AG10803 (cell line): ENCODE results near the gene KLF17.

Experiments
- DNase-seq: peaks from one replicate; pipeline ENCODE4 v3.0.0; 2010; ENCODE audit warnings: low read depth
- H3K4me3 ChIP-seq: 2 replicates; pipeline ENCODE4 v1.5.1; 2011; ENCODE audit warnings: mild to moderate bottlenecking, low read length, control low read depth
- TF ChIP-seq, protein P1 (sequence below): conservative IDR thresholded peaks from 2 replicates; pipeline ENCODE4 v1.5.1; 2011; ENCODE audit warnings: mild to moderate bottlenecking, low read length, control low read depth, inconsistent platforms

The KLF17 gene

DNA sequence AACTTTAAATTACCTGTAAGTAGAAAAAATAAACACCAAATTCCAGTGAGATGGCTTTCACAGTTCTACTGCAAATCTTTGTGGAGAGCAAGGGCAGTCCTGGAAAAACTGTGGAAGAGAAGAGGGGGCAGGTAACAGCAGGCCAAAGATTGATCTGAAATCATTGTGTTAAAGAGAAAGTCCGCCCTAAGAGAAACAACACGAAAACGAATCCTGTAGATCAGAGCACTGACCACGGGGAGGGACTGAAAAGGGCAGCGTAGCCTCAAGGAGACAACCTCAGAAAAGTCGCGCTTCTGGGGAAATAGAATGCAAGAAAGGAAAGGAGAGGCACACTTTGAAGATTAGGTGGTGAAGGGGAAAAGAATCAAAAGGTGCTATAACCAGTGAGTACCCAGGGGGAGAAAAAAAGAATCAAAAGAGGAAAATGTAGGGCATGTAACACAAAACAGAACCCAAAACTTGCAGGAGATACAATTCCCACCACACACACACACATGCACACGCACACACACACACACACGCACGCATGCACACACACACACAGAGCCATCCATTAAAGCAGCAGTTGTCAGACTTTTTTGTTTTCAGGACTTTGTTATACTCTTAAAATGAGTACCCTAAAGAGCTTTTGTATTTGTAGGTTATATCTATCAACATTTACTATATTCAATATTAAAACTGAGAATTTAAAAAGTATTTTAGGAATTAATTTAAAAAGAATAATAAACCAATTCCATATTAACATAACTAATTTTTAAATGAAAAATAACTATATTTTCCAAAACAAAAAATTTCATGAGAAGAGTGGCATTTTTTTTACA lies 28.0 kb upstream of the KLF17 start:
- no peak for DNase-seq
- no peak overlapping the region for H3K4me3 ChIP-seq
- TF ChIP-seq, protein P1, sequence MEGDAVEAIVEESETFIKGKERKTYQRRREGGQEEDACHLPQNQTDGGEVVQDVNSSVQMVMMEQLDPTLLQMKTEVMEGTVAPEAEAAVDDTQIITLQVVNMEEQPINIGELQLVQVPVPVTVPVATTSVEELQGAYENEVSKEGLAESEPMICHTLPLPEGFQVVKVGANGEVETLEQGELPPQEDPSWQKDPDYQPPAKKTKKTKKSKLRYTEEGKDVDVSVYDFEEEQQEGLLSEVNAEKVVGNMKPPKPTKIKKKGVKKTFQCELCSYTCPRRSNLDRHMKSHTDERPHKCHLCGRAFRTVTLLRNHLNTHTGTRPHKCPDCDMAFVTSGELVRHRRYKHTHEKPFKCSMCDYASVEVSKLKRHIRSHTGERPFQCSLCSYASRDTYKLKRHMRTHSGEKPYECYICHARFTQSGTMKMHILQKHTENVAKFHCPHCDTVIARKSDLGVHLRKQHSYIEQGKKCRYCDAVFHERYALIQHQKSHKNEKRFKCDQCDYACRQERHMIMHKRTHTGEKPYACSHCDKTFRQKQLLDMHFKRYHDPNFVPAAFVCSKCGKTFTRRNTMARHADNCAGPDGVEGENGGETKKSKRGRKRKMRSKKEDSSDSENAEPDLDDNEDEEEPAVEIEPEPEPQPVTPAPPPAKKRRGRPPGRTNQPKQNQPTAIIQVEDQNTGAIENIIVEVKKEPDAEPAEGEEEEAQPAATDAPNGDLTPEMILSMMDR = no peak

DNA sequence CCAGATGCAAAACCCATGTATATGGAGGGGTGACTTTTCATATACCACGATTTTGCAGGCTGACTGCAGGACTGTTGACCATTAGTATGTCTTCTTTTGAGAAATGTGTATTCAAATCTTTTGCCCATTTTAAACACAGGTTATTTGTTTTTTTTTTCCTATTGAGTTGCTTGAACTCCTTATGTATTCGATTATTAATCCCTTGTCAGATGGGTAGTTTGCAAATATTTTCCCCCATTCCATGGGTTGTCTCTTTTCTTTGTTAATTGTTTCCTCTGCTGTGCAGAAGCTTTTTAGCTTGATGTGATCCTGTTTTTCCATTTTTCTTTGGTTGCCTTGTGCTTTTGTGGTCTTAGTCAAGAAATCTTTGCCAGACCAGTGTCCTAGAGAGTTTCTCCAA lies 24.6 kb upstream of the KLF17 start:
- TF ChIP-seq, protein P1 = no peak

DNA sequence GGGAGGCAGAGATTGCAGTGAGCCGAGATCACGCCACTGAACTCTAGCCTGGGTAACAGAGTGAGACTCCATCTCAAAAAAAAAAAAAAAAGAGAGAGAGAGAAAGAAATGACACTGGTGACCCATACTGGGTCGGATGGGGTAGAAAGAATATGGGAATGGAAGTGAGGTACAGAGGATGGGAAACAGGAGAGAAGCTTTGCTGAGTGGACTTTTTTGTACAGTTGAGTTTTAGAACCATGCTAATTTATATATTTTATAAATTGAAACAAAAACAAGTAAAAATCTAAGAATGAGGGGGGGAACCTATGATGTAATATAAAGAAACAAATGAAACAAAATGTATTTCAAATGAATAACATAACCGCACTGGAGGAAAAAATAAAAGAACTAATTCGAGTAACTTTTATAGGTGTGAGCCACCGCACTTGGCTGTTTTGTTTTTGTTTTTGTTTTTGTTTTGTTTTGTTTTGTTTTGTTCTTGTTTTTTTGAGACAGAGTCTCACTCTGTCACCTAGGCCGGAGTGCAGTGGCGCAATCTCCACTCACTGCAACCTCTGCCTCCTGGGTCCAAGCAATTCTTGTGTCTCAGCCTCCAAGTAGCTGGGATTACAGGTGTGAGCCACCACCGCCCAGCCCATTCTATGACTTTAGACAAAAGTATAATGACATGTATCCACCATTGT lies 18.3 kb upstream of the KLF17 start:
- TF ChIP-seq, protein P1 = no peak

More for the DNA sequence above, 24.6 kb upstream of the KLF17 start:
- DNase-seq = no peak
- H3K4me3 ChIP-seq = no peak overlapping the region

DNA sequence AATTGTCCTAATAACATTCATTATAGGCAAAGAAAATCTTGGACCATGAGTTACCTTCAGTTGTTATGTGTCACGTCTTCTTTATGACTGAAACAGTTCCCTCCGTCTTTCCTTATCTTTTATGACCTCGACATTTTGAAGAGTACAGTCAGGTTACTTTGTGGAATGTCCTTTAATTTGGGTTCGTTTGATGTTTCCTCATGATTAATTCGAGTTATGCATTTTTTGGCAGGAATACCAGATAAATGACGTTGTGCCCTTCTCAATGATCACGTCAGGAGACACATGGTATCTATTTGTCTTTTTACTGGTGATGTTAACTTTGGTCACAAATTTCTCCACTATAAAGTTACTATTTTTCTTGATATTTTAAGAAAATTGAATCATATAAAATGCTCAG lies 17.3 kb upstream of the KLF17 start:
- TF ChIP-seq, protein P1 = no peak
- no peak for DNase-seq
- no peak overlapping the region for H3K4me3 ChIP-seq

More for the DNA sequence above, 18.3 kb upstream of the KLF17 start:
- H3K4me3 ChIP-seq = no peak overlapping the region
- DNase-seq = no peak

DNA sequence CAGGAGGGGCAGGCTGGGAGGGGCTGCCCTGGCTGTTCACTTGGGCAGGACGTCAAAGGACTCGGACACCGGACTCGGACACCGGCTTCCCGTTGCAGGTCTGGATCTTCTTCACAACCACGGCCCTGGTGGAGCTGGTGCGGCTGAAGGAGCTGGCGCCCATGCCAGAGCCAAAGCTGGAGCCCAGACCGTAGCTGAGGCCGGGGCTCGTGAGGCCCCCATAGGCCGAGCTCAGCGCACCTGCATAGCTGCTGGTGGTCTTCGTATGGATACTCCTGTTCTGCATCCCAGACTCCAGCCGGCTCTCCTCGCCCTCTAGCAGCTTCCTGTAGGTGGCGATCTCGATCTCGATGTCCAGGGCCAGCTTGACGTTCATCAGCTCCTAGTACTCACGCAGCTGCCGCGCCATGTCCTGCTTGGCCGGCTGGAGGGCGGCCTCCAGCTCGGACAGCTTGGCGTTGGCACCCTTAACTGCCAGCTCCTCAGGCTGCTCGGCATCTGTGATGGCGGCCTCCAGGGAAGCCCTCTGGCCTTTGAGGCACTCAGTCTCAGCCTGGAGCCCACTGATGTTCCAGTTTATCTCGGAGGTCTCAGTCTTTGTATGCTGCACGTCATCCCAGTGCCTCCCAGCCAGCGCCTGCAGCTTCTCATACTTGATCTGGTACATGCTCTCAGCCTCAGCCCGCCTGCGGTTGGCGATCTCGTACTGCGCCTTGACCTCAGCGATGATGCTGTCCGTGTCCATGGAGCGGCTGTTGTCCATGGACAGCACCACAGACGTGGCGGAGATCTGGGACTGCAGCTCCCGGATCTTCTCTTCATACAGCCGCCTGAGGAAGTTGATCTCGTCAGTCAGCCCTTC lies 15.1 kb upstream of the KLF17 start:
- no peak overlapping the region for H3K4me3 ChIP-seq
- DNase-seq = no peak
- TF ChIP-seq, protein P1 = no peak

DNA sequence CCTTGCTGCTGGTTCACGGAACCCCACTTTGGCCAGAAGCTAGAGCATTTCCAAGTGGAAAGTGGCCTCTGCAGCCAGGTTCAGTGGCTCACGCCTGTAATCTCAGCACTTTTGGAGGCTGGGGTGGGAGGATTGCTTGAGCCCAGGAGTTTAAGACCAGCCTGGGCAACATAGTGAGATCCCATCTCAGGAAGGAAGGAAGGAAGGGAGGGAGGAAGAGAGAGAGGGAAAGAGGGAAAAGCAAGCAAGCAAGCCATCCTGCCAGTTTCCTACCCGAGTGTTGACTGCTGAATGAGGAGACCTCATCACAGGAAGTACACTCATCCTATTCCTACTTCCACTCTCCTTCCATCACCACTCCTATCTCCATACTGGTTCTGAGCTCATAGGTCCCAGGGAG lies 12.8 kb upstream of the KLF17 start:
- TF ChIP-seq, protein P1 = no peak
- no peak overlapping the region for H3K4me3 ChIP-seq
- DNase-seq = no peak
